Cerebellar cortex (tissue), 1 donor: ENCODE results near the gene CD37.
A peak's percentile ranks its signal among the peaks of the same experiment; 100 is the strongest.
"Not testable (repeated sequence)": the region's sequence is repeated elsewhere in the genome, so short reads cannot be mapped to it uniquely, and the experiment has no call there.

Experiments used
- DNase-seq: peaks from one replicate; pipeline ENCODE4 v3.0.0-alpha.2; 2015; ENCODE audit warnings: low spot score

CD37 gene, protein sequence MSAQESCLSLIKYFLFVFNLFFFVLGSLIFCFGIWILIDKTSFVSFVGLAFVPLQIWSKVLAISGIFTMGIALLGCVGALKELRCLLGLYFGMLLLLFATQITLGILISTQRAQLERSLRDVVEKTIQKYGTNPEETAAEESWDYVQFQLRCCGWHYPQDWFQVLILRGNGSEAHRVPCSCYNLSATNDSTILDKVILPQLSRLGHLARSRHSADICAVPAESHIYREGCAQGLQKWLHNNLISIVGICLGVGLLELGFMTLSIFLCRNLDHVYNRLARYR

DNA sequence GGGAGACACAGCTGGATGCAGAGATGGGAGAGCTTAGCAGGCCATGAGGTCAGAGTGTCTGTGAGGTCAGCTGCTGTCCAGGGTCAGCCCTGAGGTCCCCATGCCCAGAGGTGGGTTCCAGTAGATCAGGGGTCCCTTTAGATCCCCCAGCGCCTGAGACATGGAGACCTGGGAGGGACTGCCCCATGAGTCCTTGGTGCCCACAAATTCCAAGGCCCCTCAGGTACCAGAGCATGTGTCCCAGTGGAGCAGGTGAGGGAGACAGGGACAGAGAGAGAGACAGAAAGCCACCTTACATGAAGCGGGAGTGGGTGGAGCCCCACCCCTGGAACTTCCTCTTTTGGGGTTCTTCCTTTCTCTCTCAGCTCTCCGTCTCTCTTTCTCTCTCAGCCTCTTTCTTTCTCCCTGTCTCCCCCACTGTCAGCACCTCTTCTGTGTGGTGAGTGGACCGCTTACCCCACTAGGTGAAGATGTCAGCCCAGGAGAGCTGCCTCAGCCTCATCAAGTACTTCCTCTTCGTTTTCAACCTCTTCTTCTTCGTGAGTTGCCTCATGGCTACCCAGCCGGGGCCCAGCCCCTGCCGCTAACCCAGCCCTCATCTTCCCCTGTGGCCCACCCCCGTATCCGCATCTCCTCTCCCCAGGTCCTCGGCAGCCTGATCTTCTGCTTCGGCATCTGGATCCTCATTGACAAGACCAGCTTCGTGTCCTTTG lies at the start of gene CD37:
Gene CD37, plus strand, starts transcription at position 336 of the 713 bp plus-strand sequence. Its CDS starts 135 bp downstream, at position 471.
- no peak for DNase-seq

DNA sequence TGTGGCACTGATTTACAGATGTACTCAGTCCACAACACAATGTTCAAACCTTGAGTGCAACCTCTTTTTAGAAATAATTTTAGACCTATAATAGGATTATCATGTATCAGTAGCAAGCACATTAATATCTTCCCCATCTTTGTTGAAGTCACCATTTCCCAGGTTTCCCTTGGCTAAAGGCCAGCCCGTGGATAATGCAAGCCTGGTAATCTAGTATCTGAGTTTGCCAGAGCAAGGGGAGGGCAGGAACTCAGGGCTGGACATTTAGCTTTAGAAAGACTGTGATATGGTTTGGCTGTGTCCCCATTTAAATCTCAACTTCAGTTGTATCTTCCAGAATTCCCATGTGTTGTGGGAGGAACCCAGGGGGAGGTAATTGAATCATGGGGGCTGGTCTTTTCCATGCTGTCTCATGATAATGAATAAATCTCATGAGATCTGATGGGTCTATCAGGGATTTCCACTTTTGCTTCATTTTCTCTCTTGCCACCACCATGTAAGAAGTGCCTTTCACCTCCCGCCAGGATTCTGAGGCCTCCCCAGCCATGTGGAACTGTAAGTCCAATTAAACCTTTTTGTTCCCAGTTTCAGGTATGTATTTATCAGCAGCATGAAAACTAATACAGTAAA lies 48.0 kb upstream of the CD37 start:
- no peak for DNase-seq

DNA sequence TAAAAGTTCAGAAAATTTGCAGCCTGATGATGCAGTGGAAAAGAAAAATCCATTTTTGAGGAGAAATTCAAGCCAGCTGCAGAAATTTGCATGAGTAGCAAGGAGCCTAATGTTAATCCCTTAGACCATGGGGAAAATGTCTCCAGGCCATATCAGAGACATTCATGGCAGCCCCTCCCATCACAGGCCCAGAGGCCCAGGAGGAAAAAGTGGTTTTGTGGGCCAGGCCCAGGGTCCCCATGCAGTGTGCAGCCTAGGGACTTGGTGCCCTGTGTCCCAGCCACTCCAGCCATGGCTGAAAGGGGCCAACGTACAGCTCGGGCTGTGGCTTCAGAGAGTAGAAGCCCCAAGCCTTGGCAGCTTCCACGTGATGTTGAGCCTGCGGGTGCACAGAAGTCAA lies 47.0 kb upstream of the CD37 start:
- DNase-seq: not testable (repeated sequence)

DNA sequence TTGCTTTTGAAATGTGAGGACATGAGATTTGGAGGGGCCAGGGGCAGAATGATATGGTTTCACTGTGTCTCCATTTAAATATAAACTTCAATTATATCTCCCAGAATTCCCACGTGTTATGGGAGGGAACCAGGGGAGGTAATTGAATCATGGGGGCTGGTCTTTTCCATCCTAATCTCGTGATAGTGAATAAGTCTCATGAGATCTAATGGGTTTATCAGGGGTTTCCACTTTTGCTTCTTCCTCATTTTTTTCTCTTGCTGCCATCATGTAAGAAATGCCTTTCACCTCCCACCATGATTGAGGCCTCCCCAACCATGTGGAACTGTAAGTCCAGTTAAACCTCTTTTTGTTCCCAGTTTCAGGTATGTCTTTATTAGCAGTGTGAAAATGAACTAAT lies 45.9 kb upstream of the CD37 start:
- not testable (repeated sequence) for DNase-seq

DNA sequence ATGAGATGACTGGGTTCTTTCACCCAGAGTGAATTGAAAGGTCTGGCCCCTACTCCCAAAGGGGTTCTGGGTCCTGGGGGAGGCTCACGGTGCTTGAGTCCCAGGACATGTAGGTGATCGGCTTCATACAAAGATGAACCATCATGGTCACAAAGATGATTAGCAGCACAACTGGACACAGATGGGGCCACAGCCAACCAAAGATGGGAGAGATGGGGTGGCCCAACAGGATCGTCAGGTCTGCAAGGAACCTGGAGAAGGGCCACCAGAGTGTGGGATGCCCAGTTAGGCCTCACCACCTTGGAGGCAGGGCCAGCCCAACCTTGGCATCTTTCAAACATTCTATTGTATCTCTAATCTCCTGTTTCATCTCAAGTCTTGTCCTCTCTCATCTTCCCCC lies 44.7 kb upstream of the CD37 start:
- no peak for DNase-seq

DNA sequence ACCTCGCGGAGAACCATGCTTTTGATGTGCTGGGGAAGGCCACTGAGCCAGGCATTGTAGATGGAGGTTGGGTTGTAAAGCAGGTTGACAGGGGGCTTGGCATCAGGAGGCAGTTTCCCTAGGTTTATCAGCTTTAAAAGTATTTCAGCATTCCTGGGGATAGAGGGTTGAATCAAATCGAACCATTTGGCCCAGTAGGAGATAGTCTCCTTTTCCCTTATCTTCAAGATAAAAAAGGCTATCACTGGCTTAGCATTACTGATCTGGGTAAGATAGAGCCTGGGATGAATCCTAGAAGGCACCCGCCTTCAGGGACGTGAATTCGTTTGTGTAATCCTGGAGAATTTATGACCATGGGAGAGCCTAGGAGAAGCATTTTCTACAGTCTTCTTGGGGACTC lies 40.8 kb upstream of the CD37 start:
- DNase-seq: no peak

DNA sequence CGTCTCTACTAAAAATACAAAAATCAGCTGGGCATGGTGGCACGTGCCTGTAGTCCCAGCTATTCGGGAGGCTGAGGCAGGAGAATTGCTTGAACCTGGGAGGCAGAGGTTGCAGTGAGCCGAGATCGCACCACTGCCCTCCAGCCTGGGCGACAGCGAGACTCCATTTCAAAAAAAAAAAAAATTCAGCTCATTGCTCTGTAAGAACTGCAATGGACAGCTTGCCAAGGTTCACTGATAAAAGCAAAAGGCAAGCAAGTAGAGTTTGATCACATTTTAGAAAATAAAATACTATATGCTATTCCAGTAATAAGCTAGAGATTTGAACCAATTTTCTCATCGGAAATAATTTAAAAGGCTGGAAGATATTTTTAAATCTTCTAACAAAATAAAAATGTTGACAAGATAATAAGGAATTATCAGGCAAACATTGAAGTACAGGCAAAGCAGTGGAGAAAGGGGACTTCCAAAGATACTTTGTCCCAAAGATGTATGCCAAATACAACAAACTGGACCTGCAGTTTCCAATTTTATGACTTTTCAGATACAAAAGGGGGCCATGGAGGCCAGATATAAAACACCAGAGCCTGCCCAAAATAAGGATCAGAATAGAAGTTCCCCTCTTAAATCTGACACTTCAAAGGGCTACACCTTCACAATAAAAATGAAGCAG lies 39.9 kb upstream of the CD37 start:
- DNase-seq: no peak

DNA sequence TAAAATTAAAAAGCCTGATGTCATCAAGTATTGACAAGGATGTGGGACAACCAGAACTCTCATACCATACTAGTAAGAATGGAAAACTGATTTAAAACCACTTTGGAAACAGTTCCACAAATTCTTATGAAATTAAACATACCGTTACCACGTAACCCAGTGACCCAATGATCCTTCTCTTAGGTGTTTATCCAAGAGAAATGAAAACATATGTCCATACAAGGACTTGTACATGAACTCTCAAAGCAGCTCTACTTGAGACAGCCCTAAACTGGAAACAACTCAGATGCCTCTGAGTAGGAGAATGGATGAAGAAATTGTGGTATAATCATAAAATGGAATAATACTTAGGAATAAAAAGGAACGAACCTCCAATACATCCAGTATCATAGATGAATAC lies 37.8 kb upstream of the CD37 start:
- no peak for DNase-seq

DNA sequence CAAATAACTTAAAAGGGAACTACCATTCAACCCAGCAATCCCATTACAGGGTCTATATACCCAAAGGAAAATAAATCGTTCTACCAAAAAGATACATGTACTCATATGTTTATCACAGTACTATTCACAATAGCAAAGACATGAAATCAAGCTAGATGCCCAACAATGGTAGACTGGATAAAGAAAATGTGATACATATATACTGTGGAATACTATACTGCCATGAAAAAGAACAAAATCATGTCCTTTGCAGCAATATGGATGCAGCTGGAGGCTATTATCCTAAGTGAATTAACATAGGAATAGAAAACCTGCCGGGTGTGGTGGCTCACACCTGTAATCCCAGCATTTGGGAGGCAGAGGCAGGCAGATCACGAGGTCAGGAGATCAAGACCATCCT lies 36.6 kb upstream of the CD37 start:
- DNase-seq: not testable (repeated sequence)

DNA sequence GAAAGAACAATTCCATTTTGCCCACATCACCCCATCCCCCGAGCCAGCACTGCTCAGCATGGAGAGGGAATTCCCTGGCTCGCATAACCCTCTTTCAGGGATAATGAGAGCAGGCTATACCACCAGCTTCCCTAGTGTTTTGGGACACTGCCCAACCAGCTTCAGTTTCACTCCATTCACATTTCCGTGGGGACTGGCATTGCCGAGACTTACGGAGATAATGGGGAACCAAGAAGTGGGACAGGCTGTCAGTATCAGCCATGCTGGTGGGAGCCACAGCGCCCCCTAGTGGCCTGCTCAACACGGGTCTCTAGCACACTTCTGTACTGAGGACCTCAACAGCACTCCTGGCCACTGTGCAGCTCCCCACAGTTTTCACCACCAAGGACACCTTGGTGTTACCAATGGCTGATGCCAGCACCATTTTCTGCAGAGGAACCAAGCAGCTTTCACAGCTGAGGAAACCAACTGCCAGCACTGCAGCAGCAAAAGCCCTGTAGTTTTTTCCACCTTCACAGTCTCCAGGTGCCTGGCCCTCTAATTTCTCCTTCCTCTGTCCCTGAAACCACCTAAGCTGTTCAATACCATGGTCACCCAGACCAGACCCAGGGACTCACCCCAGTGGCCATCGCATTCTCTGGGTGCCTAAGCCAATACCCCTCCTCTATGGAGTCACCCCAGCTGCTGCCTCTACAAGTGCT lies 33.9 kb upstream of the CD37 start:
- DNase-seq: peak; percentile 50

DNA sequence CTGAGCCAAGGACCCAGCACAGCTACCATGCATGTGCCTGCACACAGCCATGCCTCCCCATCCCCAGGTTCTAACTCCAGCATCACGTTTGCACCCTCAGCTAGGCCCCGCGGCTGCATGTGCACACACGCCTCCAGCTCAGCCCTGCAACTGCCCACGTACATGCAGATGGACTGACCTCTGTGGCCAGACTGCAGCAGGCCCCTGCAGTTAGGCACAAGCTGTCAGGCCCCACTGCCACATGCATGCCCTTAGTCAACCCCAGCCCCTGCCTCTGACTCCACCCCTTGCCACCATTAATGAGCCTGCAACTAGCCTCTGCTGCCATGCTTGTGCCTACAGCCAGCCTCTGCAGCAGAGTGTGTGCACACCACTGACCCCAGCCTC lies 33.3 kb upstream of the CD37 start:
- no peak for DNase-seq

DNA sequence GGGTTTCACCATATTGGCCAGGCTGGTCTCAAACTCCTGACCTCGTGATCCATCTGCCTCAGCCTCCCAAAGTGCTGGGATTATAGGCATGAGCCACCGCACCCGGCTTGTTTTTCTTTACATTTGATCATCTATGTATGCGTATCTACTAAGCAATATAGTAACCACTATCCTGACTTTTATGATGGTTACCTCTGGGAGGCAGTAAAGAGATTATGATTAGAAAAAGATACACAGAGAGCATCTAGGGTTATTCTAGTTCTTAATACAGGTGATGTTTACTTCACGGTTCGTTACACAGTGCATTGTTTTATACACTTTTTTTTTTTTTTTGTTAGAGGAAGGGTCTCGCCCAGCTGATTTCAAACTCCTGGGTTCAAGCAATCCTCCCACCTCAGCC lies 28.5 kb upstream of the CD37 start:
- DNase-seq: not testable (repeated sequence)

DNA sequence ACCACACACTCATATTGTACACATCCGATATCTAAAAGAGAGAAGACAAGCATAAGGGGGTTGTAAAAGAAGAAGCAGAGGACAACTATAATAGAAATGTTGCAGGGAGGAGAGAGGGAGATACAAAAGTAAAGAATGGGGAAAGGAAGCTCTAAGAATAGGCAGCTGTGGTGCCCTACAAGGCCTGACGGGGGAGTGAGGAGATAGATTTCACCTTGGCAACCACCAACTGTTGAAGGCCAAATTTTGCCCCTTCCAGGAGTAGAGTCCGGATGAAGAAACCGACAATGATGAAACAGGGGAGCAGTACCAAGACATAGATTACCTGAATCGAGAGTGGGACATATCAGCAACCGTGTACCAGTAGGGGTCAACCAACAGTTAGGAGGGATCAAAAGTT lies 26.1 kb upstream of the CD37 start:
- no peak for DNase-seq

DNA sequence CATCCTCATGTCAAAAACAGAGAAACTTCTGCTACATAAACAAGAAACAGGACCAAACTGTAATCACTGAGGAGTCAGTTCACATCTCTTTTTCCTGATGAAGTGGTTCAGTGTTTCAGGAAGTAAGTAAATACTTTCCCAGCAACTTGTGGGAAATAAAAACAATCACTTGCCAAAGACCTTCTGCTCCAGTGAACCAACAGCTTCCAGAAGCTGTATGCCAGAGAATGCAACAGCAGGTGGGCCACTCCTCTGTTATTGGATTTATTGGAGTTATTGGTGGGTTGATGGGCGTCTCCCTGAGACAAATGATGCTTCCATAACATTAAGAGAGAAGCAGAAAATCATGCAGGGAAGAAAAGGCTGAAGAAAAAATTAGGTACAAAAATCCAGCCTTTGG lies 20.1 kb upstream of the CD37 start:
- no peak for DNase-seq

DNA sequence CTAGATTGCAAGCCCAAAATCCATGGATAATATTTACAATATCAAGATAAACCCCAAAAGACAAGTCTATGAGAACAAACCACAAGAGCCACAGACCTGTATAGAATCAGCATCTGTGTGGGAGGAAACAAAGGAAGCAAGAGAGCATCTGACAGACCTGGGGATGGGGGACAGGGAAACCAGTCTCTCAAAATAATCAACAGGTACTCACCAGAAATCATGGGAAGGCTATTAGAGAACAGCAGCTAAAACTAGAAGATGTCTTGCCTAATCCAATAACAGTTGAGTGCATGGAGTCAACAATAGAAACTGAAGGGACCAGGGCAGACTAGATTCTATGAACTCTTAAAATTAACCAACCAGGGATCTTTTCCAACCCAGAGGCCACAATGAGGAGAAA lies 18.9 kb upstream of the CD37 start:
- no peak for DNase-seq

DNA sequence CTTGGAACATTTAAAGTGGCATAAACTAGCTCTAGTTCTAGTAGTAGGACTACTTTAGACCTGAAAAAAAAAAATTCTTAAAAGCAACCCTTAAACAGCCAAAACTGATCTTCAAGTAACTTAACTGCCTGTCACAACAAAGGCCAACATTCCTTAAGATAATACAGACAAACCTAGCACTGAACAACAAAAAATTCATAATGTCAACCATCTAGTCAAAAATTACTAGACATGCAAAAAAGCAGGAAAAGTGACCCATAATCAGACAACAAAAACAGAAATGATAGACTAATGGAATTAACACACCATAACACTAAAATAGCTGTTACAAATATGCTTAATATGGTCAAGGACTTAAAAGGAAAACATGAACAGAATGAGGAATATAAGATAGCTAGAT lies 16.9 kb upstream of the CD37 start:
- DNase-seq: no peak

DNA sequence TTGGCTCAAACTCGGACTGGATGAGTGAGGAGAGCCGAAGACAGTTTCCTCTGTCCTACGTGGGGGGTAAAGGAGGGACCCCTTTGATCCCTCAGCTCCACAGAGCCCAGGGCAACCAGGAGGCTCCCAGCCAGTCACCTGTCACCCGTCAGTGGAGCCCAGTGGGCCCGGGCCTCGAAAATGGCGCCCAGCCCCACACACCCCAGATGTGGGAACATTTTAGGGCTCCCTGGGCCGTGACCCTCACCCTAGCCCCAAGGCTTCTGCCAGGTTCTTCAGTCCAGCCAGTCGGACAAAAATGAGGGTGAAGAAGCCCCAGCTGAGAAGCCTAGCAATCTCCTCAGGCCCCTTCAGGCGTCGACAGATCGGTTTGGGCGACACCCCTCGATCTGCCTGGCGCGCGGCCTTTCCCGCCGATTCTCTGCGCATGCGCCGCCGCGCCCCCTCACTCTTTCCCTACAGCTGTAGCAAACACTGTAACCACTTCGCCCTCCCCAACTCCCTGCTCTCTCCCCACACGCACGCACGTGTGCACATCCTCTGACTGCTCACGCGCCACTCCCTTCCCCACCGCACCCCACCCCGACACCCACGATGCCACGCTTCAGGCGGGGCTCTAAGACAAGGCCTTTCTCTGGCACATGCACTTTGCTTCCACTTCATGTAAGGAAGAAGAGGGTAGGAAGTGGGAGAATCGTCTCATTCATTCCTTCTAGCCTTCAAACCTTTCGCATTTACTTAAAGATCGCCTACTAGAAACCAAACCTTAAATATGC lies 10.2 kb upstream of the CD37 start, which contains the start of gene SLC6A16:
Gene SLC6A16, minus strand, starts transcription at position 391 of the 776 bp plus-strand sequence. CDS start 13,844 bp downstream, outside the sequence.
- no peak for DNase-seq

DNA sequence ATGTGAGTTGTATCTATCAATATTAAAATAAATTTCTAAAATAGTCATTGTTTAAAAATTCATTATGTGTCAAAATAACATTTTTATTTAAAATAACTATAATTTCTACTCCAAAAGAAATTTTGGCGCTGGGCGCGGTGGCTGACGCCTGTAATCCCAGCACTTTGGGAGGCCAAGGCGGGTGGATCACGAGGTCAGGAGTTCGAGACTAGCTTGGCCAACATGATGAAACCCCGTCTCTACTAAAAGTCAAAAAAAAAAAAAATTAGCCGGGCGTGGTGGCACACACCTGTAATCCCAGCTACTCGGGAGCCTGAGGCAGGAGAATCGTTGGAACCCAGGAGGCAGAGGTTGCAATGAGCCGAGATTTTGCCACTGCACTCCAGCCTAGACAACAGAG lies 9.4 kb upstream of the CD37 start:
- not testable (repeated sequence) for DNase-seq

DNA sequence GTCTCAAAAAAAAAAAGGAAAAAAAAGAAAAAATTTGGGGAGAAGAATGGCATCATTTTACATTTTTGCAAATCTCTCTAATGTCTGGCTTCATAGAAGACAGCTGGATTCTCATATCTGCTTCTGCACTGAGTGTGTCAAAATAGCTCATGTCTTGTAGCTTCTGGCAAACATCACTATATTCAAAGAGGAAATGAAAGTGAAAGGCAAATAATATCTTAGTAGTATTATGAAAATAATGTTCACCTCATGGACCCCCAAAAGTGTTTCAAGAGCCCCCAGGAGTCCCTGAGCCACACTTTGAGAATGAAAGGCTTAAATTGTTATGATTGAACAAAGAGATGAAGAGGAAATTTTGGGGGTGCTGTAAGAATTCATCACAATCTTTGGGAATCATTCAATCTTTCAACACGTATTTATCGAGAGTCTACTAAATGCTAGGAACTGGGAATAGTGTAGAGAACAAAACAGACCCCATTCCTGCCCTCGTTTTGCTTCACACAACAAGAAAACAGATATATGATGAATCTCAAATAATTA lies 9.0 kb upstream of the CD37 start:
- no peak for DNase-seq

DNA sequence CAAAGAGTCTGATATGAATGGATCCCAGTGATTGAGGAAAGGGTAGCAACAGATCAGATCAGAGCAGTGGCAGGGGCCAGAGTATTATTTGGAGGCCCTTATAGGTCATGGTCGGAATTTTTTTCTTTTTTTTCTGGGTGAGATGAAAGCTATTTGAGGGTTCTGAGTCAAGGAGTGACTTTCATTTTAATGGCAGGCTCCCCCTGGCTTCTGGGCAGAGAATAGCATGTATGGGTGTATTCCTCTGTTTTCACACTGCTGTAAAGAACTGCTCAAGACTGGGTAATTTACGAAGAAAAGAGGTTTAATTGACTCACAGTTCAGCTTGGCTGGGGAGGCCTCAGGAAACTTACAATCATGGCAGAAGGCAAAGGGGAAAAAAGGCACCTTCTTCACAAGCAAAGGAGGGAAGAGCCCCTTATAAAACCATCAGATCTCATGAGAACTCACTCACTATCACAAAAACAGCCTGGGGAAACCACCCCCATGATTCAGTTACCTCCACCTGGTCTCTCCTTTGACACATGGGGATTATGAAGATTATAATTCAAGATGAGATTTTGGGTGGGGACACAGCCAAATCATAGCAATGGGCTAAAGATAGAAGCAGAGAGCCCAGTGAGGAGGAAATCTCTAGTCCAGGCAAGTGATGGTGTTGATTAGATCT lies 7.2 kb upstream of the CD37 start:
- peak; percentile 33 for DNase-seq
